Karpas-422 (cell line): Measurements from ENCODE around the gene POLD3. TPM values are rescaled to one million over a fixed set of nuclear protein-coding genes. Genes with fewer than 3 reads are reported as not detected.

Source experiments
- DNase-seq: peaks from one replicate; pipeline ENCODE4 v3.0.0-alpha.2; 2015
- H2AFZ ChIP-seq: fragments of 200-600 bp; sonication (generic); 2 replicates; pipeline ENCODE4 v1.6.1; 2014; ENCODE audit warnings: antibody characterized with exemption, low read length, mixed read lengths
- H3K27ac ChIP-seq: fragments of 200-600 bp; sonication (generic); 2 replicates; pipeline ENCODE4 v1.5.1; 2014; ENCODE audit warnings: mild to moderate bottlenecking, low read length, moderate library complexity
- H3K27me3 ChIP-seq: fragments of 200-600 bp; sonication (generic); 2 replicates; pipeline ENCODE4 v1.6.1; 2014; ENCODE audit warnings: low read length, mixed read lengths
- H3K36me3 ChIP-seq: fragments of 200-600 bp; sonication (generic); 2 replicates; pipeline ENCODE4 v1.6.1; 2014; ENCODE audit warnings: low read length, mixed read lengths; ENCODE audit not compliant: insufficient read depth
- H3K4me1 ChIP-seq: fragments of 200-600 bp; sonication (generic); 2 replicates; pipeline ENCODE4 v1.6.1; 2014; ENCODE audit warnings: mild to moderate bottlenecking, low read length, mixed read lengths
- H3K4me2 ChIP-seq: fragments of 200-600 bp; sonication (generic); 2 replicates; pipeline ENCODE4 v1.6.1; 2014; ENCODE audit warnings: low read length, low read depth, mild to moderate bottlenecking; ENCODE audit not compliant: poor library complexity, severe bottlenecking
- H3K4me3 ChIP-seq: fragments of 200-600 bp; sonication (generic); 2 replicates; pipeline ENCODE4 v1.5.1; 2014; ENCODE audit warnings: mild to moderate bottlenecking, antibody characterized with exemption, low read length, mixed read lengths
- H3K79me2 ChIP-seq: fragments of 200-600 bp; sonication (generic); 2 replicates; pipeline ENCODE4 v1.6.1; 2014; ENCODE audit warnings: mild to moderate bottlenecking, low read length, mixed read lengths
- H3K9ac ChIP-seq: fragments of 200-600 bp; sonication (generic); 2 replicates; pipeline ENCODE4 v1.6.0; 2014; ENCODE audit warnings: low read length
- H3K9me2 ChIP-seq: fragments of 200-600 bp; sonication (generic), shearing (Covaris generic); replicated peaks from 2 replicates; pipeline ENCODE4 v1.6.0; 2014; ENCODE audit warnings: mild to moderate bottlenecking, low read length, moderate library complexity; ENCODE audit not compliant: insufficient read depth
- H3K9me3 ChIP-seq: fragments of 300-700, 200-600 bp; sonication (generic); 2 replicates; pipeline ENCODE4 v1.6.1; 2014; ENCODE audit warnings: low read length, mixed read lengths
- H4K20me1 ChIP-seq: fragments of 200-600 bp; sonication (generic); 2 replicates; pipeline ENCODE4 v1.6.1; 2014; ENCODE audit warnings: mild to moderate bottlenecking, antibody characterized with exemption, low read length, low read depth; ENCODE audit not compliant: insufficient read depth
- small RNA-seq: library from RNA; depleted of rRNA; stranded (forward); fragments of <200 nt; gene quantifications from one replicate; pipeline ENCODE3, GENCODE V24; 2014
- total RNA-seq: library from RNA; depleted of rRNA; stranded (reverse); fragments of >200 nt; shearing (Covaris generic); gene quantifications from 2 replicates; pipeline ENCODE4 v1.2.3, GENCODE V29; 2014; ENCODE audit warnings: low replicate concordance; rRNA removed

The POLD3 gene
- total RNA-seq, 1 experiment from 2014 or later: 20.8 TPM

DNA sequence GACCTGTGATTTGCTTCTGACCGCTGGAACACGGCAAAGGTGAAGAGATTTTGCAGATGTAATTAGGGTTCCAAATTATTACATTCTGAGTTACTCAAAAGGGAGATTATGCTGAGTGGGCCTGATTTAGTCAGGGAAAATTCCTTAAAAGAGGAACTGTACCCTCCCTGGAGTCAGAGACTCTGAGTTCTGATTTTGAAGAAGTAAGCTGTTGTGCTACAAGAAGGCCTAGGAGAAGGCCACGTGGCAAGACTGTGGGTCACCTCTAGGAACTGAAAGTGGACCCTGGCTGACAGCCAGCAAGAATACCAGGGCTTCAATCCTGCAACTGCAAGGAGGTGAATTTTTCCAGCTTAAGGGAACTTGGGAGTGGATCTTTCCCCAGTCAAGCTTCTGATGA lies 93.5 kb downstream of the POLD3 start:
- no peaks in the 10 kb centered on the region for H3K27me3 ChIP-seq
- no peak for DNase-seq
- no peaks in the 10 kb centered on the region for H3K4me1 ChIP-seq
- no peak overlapping the region for H3K4me2 ChIP-seq
- H4K20me1 ChIP-seq: no peaks in the 10 kb centered on the region
- no peak overlapping the region for H3K4me3 ChIP-seq
- no peaks in the 10 kb centered on the region for H3K9me3 ChIP-seq
- no peaks in the 10 kb centered on the region for H3K79me2 ChIP-seq
- H3K27ac ChIP-seq: no peak overlapping the region
- H2AFZ ChIP-seq: no peak overlapping the region
- no peaks in the 10 kb centered on the region for H3K36me3 ChIP-seq
- H3K9ac ChIP-seq: no peak overlapping the region
- H3K9me2 ChIP-seq: no peaks in the 10 kb centered on the region

GRCh38 chr11:74686792-74687191 lies 94.4 kb downstream of the POLD3 start:
- Histone ChIP-seq H3K9ac (no peak overlapping the region), H3K4me3 (no peak overlapping the region), H3K4me2 (no peak overlapping the region), H3K27me3 (no peaks in the 10 kb centered on the region), H3K9me2 (no peaks in the 10 kb centered on the region), H3K9me3 (no peaks in the 10 kb centered on the region), H3K27ac (no peak overlapping the region), H3K36me3 (no peaks in the 10 kb centered on the region), H2AFZ (no peak overlapping the region), H3K4me1 (no peaks in the 10 kb centered on the region), H4K20me1 (no peaks in the 10 kb centered on the region), H3K79me2 (no peaks in the 10 kb centered on the region)
- DNase-seq: no peak

DNA sequence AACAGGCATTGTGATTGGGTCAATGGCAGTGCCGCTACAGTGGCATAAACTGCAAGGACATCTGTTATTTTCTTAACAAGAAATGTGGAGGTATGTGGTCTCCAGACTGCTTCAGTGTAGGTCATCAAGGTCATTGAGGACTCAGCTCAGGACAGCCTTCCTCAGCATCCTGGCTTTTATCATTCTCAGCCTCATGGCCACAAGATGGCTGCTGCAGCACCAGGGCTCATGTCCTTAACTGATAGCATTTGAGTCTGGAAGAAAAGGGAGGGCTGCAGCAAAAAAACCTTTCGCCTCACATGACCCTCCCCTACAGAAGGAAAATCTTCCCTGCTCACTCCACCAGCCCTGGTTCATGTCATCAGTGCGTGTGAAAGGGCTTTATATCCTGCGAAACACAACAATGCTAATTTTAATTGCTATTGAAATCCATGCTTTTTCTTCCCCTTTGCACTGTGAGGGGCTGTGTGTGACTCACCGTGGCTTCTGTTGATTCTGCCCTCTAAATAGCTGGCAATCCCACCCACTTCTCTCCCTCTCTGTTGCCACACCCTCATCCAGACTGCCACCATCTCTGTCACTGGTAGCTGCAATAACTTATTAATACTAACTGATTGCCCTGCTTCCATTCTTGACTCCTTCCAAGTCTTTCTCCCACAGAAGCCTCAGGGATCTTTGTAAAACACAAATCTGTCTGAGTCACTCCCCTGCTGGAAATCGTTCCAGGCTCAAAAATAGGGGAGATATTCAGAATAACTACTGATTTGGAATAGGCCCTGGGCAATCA lies 95.0 kb downstream of the POLD3 start:
- Histone ChIP-seq H3K36me3 (no peaks in the 10 kb centered on the region), H3K9ac (no peak overlapping the region), H4K20me1 (no peaks in the 10 kb centered on the region), H3K27ac (no peak overlapping the region), H3K9me2 (no peaks in the 10 kb centered on the region), H3K4me1 (no peaks in the 10 kb centered on the region), H3K27me3 (no peaks in the 10 kb centered on the region), H3K4me3 (no peak overlapping the region), H3K79me2 (no peaks in the 10 kb centered on the region), H3K9me3 (no peaks in the 10 kb centered on the region), H2AFZ (no peak overlapping the region), H3K4me2 (no peak overlapping the region)
- DNase-seq: no peak

GRCh38 chr11:74689666-74690065 lies 97.3 kb downstream of the POLD3 start:
- Histone ChIP-seq H3K79me2 (no peaks in the 10 kb centered on the region), H3K9me2 (no peaks in the 10 kb centered on the region), H4K20me1 (no peaks in the 10 kb centered on the region), H3K27ac (no peak overlapping the region), H3K4me3 (no peak overlapping the region), H3K9ac (no peak overlapping the region), H3K36me3 (no peaks in the 10 kb centered on the region), H3K4me2 (no peak overlapping the region), H3K9me3 (no peaks in the 10 kb centered on the region), H3K4me1 (no peaks in the 10 kb centered on the region), H2AFZ (no peak overlapping the region), H3K27me3 (no peaks in the 10 kb centered on the region)
- no peak for DNase-seq

DNA sequence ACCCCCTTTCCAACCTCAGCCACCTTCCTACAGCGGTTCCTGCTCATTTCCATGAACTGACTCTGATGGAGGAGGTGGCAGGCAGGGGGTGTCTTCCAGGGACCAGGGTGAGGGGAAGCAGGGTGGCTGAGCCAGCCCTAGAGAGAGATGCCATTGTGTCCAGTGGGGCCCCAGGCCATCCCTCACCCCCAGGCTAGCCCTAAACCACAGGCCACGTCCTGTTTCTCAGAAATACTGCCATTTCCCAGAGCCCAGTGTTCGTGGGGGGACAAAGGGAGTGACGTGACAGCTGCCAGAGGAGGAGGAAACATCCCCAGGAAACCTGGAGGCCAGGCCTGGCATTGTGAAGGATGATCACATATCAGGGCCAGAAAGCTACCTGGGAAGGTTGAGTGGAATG lies 99.4 kb downstream of the POLD3 start:
- Histone ChIP-seq H3K36me3 (no peaks in the 10 kb centered on the region), H3K4me2 (no peak overlapping the region), H4K20me1 (no peaks in the 10 kb centered on the region), H3K27me3 (no peaks in the 10 kb centered on the region), H3K79me2 (no peaks in the 10 kb centered on the region), H3K9me2 (no peaks in the 10 kb centered on the region), H3K9me3 (no peaks in the 10 kb centered on the region), H3K9ac (no peak overlapping the region), H3K4me3 (no peak overlapping the region), H3K4me1 (no peaks in the 10 kb centered on the region), H2AFZ (no peak overlapping the region), H3K27ac (no peak overlapping the region)
- no peak for DNase-seq

Small RNA genes within 50 kb of the gene (small RNA-seq; reads per million reads assigned to genes)
- gene RANP3 (not detected), gene RN7SKP297 (0.40 reads per million, percentile 3 among the genes with 10 or more reads in this experiment)

Other genes with a start within 250 kb of the POLD3 start
- gene PGM2L1, start 194.1 kb upstream of the POLD3 start, total RNA-seq: 0.07 TPM in 1 of 2 replicates, not detected in the other
- 0.11 TPM in 1 of 2 replicates, not detected in the other for gene KCNE3, start 125.0 kb upstream of the POLD3 start, total RNA-seq
- gene LIPT2, start 98.9 kb upstream of the POLD3 start, total RNA-seq: 5.9 and 9.8 TPM in 2 replicates
- not detected in 2 replicates for gene CHRDL2, start 138.8 kb downstream of the POLD3 start, total RNA-seq
- gene RNF169, start 156.3 kb downstream of the POLD3 start, total RNA-seq: 18.8 and 47.0 TPM in 2 replicates